Lower leg skin (tissue), 3 donors: ENCODE data around the gene PARK7.

Source experiments
- POLR2A ChIP-seq, 2 donors: fragments of 450-650 bp; IDR thresholded peaks; one replicate each; pipeline ENCODE4 v1.6.1; 2016 to 2017; ENCODE audit warnings: antibody characterized with exemption in 2 of 2, mild to moderate bottlenecking in 1 of 2, moderate library complexity in 1 of 2
- TF ChIP-seq, protein P1 (sequence below), 3 donors: fragments of 450-650 bp; IDR thresholded peaks; one replicate each; pipeline ENCODE4 v1.5.1; 2016; ENCODE audit warnings: antibody characterized with exemption in 3 of 3, mild to moderate bottlenecking in 3 of 3, moderate library complexity in 2 of 3

GRCh38 chr1:7995437-7995836 is 33.9 kb downstream of the PARK7 start:
- TF ChIP-seq POLR2A (IDR thresholded peaks at IDR 0.05) = no peak
- TF ChIP-seq, protein P1, sequence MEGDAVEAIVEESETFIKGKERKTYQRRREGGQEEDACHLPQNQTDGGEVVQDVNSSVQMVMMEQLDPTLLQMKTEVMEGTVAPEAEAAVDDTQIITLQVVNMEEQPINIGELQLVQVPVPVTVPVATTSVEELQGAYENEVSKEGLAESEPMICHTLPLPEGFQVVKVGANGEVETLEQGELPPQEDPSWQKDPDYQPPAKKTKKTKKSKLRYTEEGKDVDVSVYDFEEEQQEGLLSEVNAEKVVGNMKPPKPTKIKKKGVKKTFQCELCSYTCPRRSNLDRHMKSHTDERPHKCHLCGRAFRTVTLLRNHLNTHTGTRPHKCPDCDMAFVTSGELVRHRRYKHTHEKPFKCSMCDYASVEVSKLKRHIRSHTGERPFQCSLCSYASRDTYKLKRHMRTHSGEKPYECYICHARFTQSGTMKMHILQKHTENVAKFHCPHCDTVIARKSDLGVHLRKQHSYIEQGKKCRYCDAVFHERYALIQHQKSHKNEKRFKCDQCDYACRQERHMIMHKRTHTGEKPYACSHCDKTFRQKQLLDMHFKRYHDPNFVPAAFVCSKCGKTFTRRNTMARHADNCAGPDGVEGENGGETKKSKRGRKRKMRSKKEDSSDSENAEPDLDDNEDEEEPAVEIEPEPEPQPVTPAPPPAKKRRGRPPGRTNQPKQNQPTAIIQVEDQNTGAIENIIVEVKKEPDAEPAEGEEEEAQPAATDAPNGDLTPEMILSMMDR (IDR thresholded peaks at IDR 0.05) = no peak
